HG02943 (cell line): Measurements from ENCODE around the gene CRELD1.

ENCODE experiments used
- ATAC-seq: cut with Tn5 transposase; IDR thresholded peaks from one replicate; pipeline ENCODE4 v1.9.1; 2021; ENCODE audit warnings: mild to moderate bottlenecking, low read depth, moderate library complexity; ENCODE audit not compliant: unreplicated experiment

Gene CRELD1

DNA sequence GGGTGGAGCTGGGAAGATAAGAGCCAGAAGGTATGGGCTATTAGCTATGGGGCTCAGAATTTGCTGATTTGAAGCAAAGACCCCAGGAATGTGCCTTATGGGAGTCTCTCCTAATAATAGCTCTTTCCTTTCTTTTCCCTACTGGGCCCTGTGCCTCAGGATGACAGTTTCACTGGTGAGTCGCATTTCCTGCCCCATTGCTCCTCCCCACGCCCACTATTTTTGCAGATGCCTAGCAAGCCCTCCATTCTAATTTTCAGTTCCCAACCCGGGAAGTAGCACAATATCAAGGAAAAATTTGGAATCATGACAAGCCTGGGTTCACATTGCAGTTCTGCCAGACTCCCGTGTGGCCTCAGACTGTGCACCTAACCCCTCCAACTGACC is 30.4 kb upstream of the CRELD1 start:
- ATAC-seq, result no peak

DNA sequence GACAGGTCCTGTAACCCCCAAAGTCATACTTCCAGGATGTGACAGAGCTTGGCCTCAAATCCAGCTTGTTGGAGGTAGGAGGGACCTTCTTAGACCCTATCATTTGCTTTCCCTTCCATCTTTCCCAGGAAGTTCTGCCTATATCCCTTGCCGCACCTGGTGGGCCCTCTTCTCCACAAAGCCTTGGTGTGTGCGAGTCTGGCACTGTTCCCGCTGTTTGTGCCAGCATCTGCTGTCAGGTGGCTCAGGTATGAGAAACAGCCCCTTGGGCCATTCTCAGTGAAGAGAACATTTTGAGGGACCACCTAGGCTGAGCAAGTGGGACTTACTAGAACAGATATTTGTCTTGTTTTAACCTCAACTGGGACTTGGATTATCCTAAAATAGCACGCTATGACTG is 29.7 kb upstream of the CRELD1 start:
- ATAC-seq, result no peak

DNA sequence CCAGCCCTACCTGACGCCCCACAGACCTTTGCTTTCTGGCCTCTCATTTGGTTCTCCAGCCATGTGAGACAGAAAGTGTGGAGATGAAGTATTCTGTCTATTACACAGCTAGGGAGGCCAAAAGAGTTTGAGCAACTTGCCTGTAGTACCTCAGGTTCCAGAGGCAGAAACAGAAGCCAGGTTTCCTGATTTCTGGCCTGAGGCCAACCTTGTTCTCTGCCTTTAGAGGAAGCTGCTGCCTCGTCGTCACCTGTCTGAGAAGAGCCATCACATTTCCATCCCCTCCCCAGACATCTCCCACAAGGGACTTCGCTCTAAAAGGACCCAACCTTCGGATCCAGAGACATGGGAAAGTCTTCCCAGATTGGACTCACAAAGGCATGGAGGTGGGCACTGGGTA is 27.2 kb upstream of the CRELD1 start:
- ATAC-seq, result no peak

DNA sequence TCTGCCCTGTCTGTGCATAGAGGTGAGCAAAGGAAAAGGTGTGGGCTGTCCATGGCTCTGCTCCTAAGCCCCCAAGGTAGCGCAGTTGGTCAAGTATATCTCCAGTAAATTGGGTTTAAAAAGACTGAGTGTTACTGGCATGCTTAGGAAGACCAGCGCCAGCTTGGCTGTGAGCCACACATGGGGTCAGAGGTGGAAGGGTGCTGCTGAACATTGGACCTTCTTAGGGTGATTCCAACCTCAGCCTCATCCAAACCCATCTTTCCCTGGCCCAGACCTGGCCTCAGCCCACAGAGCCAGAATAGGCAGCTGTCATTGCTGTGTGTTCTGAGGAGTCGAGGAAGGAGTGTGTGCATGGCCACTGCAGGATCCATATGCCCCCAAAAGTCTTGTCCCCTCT is 25.3 kb upstream of the CRELD1 start:
- no peak for ATAC-seq

DNA sequence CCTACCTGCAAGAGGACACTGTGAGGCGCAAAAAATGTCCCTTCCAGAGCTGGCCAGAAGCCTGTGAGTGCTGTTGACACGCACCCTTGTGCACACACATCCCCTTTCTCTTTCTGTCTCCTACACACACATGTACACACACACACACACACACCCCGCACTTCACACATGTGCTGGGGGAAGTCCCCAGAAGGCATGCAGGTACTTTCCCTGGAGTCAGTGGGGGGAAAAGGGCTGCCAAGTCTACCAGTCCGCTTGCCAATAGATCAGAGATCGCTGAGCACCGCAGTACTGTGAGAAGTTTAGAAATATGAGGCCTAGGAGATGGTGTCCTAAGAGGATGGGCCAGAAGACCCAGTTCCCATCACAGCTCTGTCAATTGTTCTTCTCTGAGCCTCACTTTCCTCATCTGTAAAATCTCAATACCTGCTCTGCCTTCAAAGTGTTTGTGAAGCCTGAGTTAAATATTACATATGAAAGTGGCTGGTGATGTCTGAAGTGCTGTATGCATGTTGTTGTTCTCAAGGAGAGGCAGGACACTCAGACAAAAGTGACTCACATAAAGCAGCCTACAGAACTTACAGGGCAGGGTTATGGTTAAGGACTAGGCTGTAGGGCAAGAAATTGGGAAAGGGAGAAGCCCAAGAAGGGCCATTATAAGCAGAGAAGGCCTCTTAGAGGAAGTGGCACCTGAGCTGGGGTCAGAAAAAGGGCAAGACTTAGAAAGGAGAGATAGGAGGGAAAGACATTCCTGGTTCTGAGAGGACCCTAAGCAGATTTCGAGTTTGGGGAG is 24.2 kb upstream of the CRELD1 start:
- no peak for ATAC-seq

DNA sequence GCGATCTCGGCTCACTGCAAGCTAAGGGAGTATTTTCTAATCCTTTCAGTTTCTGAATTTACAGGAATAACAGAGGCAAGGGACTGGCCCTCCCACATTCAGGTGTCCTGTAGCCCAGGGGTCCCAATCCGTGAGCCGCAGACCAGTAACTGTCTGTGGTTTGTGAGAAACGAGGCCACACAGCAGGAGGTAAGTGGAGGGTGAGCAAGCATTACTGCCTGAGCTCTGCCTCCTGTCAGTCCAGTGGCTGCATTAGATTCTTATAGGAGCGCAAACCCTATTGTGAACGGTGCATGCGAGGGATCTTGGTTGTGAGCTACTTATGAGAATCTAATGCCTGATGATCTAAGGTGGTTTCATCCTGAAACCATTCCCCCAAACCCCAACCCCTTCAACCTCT is 21.8 kb upstream of the CRELD1 start:
- ATAC-seq, result no peak

DNA sequence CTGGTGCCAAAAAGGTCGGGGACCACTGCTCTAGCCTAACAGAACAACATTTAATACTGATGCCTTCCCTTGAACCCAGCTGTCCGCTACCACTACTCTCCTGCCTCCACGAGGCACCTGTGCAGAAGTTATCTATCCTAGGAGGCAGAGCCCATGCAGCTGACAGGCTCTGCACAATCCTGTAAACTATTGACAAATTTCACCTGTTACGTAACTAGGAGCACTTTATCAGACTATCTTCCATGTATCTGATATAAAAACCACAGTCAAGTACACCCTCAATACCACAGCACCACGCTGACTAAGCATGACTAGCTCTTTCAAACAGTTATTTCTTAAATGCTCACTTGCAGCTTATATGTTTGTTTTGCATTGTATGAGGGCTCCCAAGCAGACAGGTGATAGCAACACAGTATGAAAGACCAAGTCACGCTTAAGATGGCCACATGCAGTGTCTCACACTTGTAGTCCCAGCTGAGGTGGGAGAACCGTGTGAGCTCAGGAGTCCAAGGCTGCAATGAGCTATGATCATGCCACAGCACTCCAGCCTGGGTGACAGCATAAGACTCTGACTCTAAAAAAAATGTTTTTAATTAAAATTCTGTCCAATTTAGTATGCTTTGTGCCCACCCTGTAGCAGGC is 21.2 kb upstream of the CRELD1 start:
- ATAC-seq, result no peak

DNA sequence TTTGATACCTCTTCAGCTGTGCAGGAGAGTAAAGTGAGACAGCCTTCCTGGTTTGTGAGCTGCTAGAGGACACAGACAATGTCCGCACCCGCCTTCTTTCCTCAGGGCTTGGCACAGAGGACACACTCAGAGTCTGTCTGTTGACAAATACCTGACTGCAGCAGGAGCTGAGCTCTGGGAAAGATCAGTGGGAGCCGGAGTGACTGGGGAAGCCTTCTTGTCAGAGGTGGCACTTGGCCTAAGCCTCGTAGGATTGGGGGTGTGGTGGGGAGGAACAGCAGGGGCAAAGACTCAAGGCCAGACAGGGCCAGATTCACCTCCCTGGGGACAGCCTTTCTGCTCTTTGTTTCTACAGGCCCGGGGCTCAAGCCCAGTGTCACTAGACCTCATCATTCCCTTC is 20.0 kb upstream of the CRELD1 start:
- no peak for ATAC-seq

DNA sequence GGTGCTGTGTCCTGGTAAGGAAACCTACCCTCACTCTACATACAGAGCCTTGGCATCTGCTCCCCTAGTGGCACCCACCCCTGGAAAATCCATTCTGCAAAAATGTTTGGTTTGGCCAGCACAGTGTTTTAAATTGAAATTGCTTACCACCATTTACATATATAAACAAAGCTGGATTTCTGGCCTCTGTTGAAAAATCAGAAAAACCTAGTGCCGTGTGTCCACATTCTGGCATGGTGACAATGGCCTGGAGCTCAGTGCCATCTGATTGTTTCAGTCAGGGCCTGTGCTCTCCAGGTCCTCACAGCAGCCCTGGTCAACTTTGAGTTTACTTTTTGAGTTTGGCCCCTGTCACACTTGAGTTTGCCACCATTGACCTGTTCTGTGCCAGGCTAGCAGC is 19.6 kb upstream of the CRELD1 start:
- no peak for ATAC-seq

DNA sequence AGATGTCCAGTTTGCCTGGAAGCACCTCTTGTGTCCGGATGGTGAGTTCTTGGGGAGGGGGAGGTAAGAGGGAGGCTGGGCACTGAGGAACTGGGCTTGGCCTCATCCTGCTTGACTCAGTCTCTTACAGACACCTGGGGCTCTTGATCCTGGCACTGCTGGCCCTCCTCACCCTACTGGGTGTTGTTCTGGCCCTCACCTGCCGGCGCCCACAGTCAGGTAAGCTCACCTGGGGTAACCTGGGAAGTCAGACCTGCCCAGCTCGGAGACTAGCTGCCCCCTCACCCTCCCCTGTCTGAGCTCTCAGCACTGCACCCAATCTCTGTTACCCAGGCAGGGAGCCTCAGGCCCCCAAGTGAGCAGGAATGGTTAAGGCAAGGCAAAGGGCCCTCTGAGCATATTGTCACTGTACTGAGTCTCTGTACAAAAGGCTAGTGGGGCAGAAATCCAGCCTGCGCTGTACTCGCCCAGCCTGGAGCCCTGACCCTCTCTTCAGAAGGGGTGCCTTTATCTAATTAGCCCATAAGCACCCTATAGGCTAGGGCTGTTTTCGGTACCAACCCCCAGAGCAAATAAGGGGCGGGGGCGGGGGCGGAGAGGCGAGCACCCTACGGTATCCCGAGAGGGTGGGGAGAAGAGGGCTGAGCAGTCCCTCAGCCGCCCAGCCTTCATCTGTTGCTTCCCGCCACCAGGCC is 18.9 kb upstream of the CRELD1 start:
- ATAC-seq, result no peak

DNA sequence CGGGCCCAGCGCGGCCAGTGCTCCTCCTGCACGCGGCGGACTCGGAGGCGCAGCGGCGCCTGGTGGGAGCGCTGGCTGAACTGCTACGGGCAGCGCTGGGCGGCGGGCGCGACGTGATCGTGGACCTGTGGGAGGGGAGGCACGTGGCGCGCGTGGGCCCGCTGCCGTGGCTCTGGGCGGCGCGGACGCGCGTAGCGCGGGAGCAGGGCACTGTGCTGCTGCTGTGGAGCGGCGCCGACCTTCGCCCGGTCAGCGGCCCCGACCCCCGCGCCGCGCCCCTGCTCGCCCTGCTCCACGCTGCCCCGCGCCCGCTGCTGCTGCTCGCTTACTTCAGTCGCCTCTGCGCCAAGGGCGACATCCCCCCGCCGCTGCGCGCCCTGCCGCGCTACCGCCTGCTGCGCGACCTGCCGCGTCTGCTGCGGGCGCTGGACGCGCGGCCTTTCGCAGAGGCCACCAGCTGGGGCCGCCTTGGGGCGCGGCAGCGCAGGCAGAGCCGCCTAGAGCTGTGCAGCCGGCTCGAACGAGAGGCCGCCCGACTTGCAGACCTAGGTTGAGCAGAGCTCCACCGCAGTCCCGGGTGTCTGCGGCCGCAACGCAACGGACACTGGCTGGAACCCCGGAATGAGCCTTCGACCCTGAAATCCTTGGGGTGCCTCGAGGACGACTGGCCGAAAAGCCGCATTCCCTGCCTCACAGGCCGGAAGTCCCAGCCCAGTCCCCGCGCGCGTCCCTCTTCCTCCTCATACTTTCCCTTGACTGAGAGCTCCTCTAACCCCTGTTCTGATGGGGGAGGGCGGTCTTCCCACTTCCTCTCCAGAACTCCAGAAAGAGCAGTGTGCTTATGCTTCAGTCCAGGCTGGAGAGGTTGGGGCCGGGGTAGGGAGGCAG is 18.1 kb upstream of the CRELD1 start:
- ATAC-seq, result no peak

DNA sequence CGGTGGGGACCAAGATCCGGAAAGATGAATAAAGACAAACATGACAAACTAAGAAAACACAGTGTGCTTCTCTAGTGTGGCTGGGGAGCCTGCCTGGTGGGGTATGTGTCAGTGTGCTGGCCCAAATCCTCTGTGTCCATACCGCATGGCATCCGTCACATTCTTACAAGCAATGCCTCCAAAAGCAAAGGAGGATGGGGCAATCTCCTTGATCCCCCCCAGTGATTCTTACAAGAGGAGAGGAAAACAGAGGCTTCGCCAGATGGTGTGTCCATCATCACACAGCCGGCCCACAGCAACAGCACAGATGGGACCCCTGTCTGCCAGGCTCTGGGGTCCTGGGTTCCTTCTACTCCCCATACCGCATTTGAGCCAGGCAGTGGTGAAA is 17.3 kb upstream of the CRELD1 start:
- no peak for ATAC-seq

DNA sequence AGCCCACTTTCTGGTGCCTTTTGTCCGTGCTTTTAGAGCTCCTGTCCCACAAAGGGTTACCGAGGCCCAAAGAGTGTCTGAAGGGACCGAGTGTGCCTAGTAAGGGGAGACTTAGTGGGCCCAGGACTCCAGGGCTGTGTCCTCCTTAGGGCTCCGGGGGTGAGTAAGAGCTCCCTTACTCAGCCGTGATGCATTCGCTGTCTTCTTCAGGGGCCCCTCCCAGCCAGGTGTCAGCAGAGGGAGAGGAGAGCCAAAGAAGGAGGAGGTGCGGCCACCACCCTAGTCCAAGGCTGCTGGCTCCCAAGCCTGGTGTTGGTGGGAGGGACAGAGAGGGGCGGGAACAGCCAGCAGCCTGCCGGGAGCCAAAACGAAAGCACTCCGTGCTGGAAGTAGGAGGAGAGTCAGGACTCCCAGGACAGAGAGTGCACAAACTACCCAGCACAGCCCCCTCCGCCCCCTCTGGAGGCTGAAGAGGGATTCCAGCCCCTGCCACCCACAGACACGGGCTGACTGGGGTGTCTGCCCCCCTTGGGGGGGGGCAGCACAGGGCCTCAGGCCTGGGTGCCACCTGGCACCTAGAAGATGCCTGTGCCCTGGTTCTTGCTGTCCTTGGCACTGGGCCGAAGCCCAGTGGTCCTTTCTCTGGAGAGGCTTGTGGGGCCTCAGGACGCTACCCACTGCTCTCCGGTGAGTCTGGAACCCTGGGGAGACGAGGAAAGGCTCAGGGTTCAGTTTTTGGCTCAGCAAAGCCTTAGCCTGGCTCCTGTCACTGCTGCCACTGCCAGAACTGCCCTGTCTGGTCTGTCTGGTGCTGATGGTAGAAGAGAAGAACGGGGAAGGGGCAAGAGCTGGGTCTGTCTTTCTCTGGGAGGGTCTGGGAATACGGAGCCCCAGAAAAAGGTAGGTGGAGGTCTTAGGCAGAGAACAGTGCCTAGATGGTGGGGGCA is 16.6 kb upstream of the CRELD1 start, which contains the start of gene IL17RC:
Gene IL17RC, plus strand, starts transcription at position 365 of the 947 bp plus-strand sequence. Its CDS starts 218 bp downstream, at position 583.
- ATAC-seq, result no peak

DNA sequence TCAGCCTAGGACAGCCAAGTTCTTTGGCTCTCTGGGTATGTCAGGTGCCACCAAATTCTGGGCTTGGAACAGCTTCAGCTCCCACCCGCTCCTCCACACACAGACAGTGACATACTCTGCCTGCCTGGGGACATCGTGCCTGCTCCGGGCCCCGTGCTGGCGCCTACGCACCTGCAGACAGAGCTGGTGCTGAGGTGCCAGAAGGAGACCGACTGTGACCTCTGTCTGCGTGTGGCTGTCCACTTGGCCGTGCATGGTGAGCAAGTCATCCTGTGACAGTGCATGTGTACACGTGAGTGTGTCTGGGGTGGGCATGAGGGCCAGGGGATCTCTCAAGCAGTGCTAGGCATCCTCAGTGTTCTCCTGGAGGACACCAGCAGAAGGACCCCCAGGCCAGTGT is 15.8 kb upstream of the CRELD1 start:
- no peak for ATAC-seq

DNA sequence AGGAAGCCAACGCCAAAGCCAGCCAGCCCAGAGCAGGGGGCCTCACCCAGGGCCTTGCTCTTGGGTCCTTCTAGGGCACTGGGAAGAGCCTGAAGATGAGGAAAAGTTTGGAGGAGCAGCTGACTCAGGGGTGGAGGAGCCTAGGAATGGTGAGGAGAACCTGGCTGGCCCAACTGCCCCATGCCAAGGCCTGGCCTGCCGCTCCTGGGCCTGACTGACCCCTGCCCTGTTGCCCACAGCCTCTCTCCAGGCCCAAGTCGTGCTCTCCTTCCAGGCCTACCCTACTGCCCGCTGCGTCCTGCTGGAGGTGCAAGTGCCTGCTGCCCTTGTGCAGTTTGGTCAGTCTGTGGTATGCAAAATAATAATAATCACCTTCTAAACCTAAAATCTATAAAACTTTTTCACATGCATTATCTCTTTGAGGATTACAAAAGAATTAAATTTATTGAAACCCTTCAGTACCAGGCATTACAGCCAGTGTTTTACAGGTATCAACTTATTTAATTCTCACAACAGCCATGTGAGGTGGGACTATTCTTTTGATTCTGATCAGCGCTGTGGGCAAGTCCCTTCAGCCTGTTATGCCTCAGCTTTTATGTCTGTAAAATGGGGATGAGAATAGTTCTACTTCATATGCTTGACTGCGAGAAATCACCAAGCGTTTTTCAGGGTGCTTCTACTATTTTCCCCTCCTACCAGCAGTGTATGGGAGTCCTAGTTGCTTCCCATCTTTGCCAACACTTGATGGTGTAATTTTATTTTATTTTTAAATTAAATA is 15.2 kb upstream of the CRELD1 start:
- ATAC-seq, result no peak

DNA sequence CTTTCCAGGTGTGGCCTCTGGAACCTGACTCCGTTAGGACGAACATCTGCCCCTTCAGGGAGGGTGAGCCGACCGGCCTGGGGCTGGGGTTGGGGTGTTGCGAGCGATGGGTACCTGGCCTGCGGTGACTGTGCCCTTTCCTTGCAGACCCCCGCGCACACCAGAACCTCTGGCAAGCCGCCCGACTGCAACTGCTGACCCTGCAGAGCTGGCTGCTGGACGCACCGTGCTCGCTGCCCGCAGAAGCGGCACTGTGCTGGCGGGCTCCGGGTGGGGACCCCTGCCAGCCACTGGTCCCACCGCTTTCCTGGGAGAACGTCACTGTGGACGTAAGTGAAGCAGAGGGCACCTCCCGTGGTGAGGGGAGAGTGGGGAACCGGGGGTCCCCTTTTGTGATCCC is 5.5 kb upstream of the CRELD1 start:
- ATAC-seq, result no peak

DNA sequence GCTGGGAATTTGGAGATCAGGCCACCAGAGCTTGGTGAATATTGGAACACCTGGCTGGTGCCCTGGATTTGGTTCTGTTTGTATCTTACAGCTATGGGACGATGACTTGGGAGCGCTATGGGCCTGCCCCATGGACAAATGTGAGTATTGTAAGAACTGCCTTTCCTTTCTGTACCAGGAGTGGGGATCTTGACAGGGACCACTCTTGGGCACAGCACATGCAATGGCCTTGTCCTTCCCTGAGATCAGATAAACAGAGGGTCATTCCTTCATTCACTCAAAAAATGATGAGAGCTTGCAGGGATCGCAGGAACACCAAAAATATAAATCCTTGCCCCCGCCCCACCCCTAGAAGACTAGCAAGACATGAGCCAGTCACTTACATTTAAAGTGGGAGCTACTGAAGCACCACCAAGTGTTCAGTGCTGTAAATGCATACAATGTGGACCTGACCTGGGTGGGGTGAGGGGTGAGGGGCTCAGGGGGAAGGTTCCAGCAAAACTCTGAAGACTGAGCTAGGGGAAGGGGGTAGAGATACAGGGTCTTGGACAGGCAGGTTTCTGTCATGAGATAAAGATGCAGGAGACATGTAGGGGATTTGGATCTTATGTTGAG is 2.7 kb upstream of the CRELD1 start:
- ATAC-seq, result no peak

DNA sequence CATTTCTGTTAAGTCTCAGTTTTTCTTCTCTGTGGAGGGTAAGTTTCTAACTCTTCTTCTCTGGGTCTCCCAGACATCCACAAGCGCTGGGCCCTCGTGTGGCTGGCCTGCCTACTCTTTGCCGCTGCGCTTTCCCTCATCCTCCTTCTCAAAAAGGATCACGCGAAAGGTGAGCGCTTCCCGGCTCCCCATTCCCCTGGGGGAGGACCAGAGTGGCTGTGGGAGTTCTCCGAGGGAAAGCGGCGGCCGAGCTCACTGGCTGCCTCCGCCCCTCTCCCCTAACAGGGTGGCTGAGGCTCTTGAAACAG is 1.1 kb upstream of the CRELD1 start:
- no peak for ATAC-seq
